Panc1 (cell line): Measurements from ENCODE around the gene PROK1. TPM values are rescaled to one million over a fixed set of nuclear protein-coding genes. Genes with fewer than 3 reads are reported as not detected.
A peak's percentile ranks its signal among the peaks of the same experiment; 100 is the strongest.

Source experiments
- ATAC-seq: fragments of 200-7000 bp; cut with Tn5 transposase; 2 replicates; pipeline ENCODE4 v1.9.1; 2020; ENCODE audit warnings: mild to moderate bottlenecking, moderate library complexity
- BruUV-seq: library from RNA; stranded (reverse); fragments of 400-500 nt; replicated peaks from 2 replicates; lab custom pipeline; 2021; lab: Mats Ljungman, UMichigan
- CTCF ChIA-PET: fragments of 300-600 bp; sonication (Branson Sonifier 250); formaldehyde crosslinking; loops from one replicate; lab custom pipeline; 2022; ENCODE audit warnings: antibody characterized with exemption; lab: Charles Lee
- POLR2A ChIA-PET: fragments of 300-600 bp; sonication (Branson Sonifier 250); formaldehyde crosslinking; loops from one replicate; lab custom pipeline; 2022; ENCODE audit warnings: antibody characterized with exemption; lab: Charles Lee
- DNase-seq: peaks from one replicate; pipeline ENCODE4 v3.0.0-alpha.2; 2010; ENCODE audit warnings: low read depth, low spot score
- H3K27ac ChIP-seq: 2 replicates; pipeline ENCODE4 v1.5.1; 2011; ENCODE audit warnings: mild to moderate bottlenecking, low read length, inconsistent platforms
- H3K27me3 ChIP-seq: fragments of 200-500 bp; sonication (Bioruptor generic); 2 replicates; pipeline ENCODE4 v1.6.0; 2014; ENCODE audit warnings: low read length, inconsistent platforms; ENCODE audit not compliant: control insufficient read depth, insufficient read depth
- H3K36me3 ChIP-seq: fragments of 200-500 bp; sonication (Bioruptor generic); 2 replicates; pipeline ENCODE4 v1.5.1; 2014; ENCODE audit warnings: inconsistent platforms, mild to moderate bottlenecking, low read length, moderate library complexity; ENCODE audit not compliant: control insufficient read depth, insufficient read depth
- H3K4me1 ChIP-seq: 2 replicates; pipeline ENCODE4 v1.5.1; 2011; ENCODE audit warnings: inconsistent platforms, mild to moderate bottlenecking, low read length, moderate library complexity; ENCODE audit not compliant: control insufficient read depth, insufficient read depth
- H3K4me3 ChIP-seq, 2 experiments: 2 replicates each; pipeline ENCODE4 v1.5.1; 2011 to 2012; ENCODE audit warnings: low read depth in 2 of 2, low read length in 2 of 2, mild to moderate bottlenecking in 2 of 2, inconsistent platforms in 1 of 2, moderate library complexity in 1 of 2
- H3K9me3 ChIP-seq: fragments of 200-500 bp; sonication (Bioruptor generic); 2 replicates; pipeline ENCODE4 v1.5.1; 2014; ENCODE audit warnings: low read depth, mild to moderate bottlenecking, inconsistent platforms, low read length, moderate library complexity; ENCODE audit not compliant: control insufficient read depth, insufficient read depth
- CTCF ChIP-seq: fragments of 450-650 bp; IDR thresholded peaks from 2 replicates; pipeline ENCODE4 v1.5.1; 2017; ENCODE audit warnings: mild to moderate bottlenecking
- POLR2AphosphoS5 ChIP-seq: IDR thresholded peaks from 2 replicates; pipeline ENCODE4 v1.6.1; 2012; ENCODE audit warnings: mild to moderate bottlenecking, low read depth, low read length, moderate library complexity
- REST ChIP-seq, 2 experiments: IDR thresholded peaks; 2 replicates each; pipeline ENCODE4 v1.6.1; 2011 to 2012; ENCODE audit warnings: low read depth in 2 of 2, control low read depth in 1 of 2, low read length in 1 of 2, mild to moderate bottlenecking in 1 of 2, moderate library complexity in 1 of 2; ENCODE audit not compliant: insufficient read depth in 1 of 2
- SIN3A ChIP-seq: IDR thresholded peaks from 2 replicates; pipeline ENCODE4 v1.6.1; 2012; ENCODE audit warnings: low read depth, mild to moderate bottlenecking, low read length, moderate library complexity, borderline replicate concordance; ENCODE audit not compliant: insufficient read depth
- TCF7L2 ChIP-seq: IDR thresholded peaks from 2 replicates; pipeline ENCODE4 v1.6.1; 2011; ENCODE audit warnings: mild to moderate bottlenecking, low read depth, low read length, inconsistent platforms
- in situ Hi-C: cut with HindIII; loops from 2 replicates; pipeline ENCODE4 v1.10.0; 2016; ENCODE audit warnings: low sequenced_read_pairs, low pct_unique_long_range_greater_than_20kb
- intact Hi-C: fragments of 100-400 bp; cut with micrococcal nuclease; formaldehyde crosslinking; loops from one replicate; pipeline ENCODE4 v1.10.0; 2022; ENCODE audit not compliant: unreplicated experiment
- total RNA-seq: library from RNA; stranded (reverse); gene quantifications from one replicate; pipeline ENCODE4 v1.2.1, GENCODE V29; 2021; ENCODE audit not compliant: unreplicated experiment

The PROK1 gene
- total RNA-seq, 1 experiment from 2014 or later: not detected

DNA sequence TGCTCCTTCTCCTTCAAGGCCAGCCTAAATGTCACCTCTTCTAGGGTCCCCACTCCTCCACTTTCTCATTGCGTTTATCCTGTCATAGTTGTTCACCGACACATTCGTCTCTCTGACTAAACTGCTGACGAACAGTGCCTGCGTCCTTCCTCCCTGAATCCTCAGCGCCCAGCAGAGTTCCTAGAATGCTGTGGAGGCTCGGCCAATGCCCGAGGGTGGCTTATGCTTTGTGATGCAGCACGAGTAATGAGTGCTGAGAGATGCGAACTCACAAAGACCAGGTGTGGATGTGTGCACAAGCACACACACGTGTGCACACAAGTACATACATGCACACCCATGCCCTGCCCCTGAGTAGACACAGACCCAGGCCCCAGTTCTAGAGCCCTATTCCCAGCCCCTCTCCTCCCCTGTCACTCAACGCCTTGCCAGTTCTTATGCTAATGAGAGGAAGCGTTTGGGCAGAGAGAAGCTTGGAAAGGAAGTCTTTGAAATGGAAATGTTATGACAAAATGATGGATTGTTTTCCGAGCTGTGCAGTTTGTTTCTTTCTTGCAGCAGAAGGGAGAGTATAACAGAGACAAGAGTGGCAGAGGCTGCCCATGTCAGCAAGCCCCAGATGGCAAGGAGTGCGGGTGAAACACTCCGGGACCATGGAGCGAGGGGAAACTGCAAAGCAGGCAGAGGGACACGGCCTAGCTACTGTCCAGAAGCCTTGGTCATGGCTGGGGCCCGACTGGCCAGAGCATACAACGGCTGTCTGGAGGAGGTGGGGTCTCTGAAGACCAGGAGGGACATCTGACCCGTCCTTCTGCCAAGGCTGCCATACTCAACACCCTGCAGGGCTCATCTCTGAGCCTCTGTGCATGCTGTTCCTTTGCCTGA, 43.8 kb downstream of the PROK1 start:
- DNase-seq (no peak), ATAC-seq (no peak)
- CTCF ChIA-PET: interaction anchor here (2.4 kb wide), 1 partner anchor 287 kb away, joined by 12 read pairs; no protein-coding TSS in a partner anchor
- Histone ChIP-seq H3K4me1 (no peaks in the 10 kb centered on the region), H3K36me3 (no peaks in the 10 kb centered on the region), H3K9me3 (no peaks in the 10 kb centered on the region), H3K4me3 (no peak overlapping the region), H3K27ac (no peak overlapping the region), H3K27me3 (no peaks in the 10 kb centered on the region)
- no TSS peak for BruUV-seq
- intact Hi-C loops: loop anchor here (5.0 kb wide), 1 partner anchor 32 kb away; no protein-coding TSS in a partner anchor
- in situ Hi-C loops: no loop called here
- POLR2A ChIA-PET: no interaction called here
- TF ChIP-seq SIN3A: no peak
- no peak for TF ChIP-seq TCF7L2

DNA sequence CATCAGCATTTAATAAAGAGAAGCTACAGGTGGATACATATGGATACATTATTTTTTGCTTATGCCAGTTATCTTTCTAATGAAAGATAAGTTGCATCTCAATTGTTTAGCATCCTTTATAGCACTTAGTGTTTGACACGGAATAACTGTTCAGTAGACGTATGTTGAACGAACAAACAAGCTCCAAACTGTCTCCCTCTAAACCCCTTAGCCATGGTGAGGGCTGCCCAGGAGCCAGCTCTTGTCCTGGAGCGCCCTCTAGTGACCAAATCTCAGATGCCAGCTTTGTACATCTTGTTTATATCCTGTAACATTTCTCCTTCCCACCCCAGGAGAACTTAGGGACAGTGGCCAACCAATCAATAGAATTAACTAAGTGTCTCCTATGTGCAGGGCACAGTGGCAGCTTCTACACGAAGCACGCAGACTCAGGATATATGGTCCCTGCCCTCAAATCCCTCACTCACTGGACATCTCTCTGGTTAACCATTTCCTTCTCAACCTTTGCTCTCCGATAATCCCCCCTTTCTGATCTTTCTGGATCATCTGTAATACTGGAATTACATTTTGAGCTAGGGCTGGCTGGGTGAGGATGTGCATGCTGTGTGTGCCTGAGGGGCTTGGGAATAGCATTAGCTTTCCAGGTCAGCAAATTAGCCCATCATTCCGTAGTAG, 45.1 kb downstream of the PROK1 start:
- in situ Hi-C loops: no loop called here
- ChIA-PET CTCF (interaction anchor here (0.6 to 2.4 kb wide), 10 partner anchors 26 to 299 kb away, joined by 3 to 14 read pairs (median 6); no protein-coding TSS in a partner anchor), POLR2A (no interaction called here)
- Histone ChIP-seq H3K36me3 (no peaks in the 10 kb centered on the region), H3K27ac (no peak overlapping the region), H3K4me1 (no peaks in the 10 kb centered on the region), H3K4me3 (no peak overlapping the region), H3K9me3 (no peaks in the 10 kb centered on the region), H3K27me3 (no peaks in the 10 kb centered on the region)
- TF ChIP-seq SIN3A: no peak
- TF ChIP-seq POLR2AphosphoS5: no peak
- peak; percentile 92 for TF ChIP-seq CTCF
- TF ChIP-seq TCF7L2: no peak
- no peak for TF ChIP-seq REST (IDR thresholded peaks at IDR 0.05; ENCODE audit: insufficient read depth in 1 of 2, low read depth in 2 of 2, low read length in 1 of 2)
- ATAC-seq: peak; percentile 89
- peak; percentile 43 for DNase-seq
- intact Hi-C loops: loop anchor here (5.0 kb wide), 1 partner anchor 34 kb away; no protein-coding TSS in a partner anchor
- BruUV-seq: no TSS peak
